GM18951 (cell line): ENCODE measurements around the gene SCYL2.
"Not testable (repeated sequence)": the region's sequence is repeated elsewhere in the genome, so short reads cannot be mapped to it uniquely, and the experiment has no call there.

ENCODE experiments used
- POLR2A ChIP-seq: IDR thresholded peaks from 4 replicates; pipeline ENCODE4 v1.6.1; 2011; ENCODE audit warnings: mild to moderate bottlenecking; ENCODE audit not compliant: insufficient read length, insufficient read depth; ENCODE audit errors: extremely low read depth
- in situ Hi-C: fragments of 300-500 bp; cut with MboI; formaldehyde crosslinking; loops from one replicate; pipeline ENCODE4 v1.12.0; 2022; ENCODE audit warnings: low sequenced_read_pairs, mixed read lengths, inconsistent platforms; ENCODE audit not compliant: unreplicated experiment

The SCYL2 gene

GRCh38 chr12:100311317-100311716 lies 44.3 kb downstream of the SCYL2 start:
- TF ChIP-seq POLR2A = no peak
- in situ Hi-C loops = no loop called here

- TF ChIP-seq POLR2A = no peak
- in situ Hi-C loops = no loop called here
Observed at GRCh38 chr12:100317371-100317770, 50.4 kb downstream of the SCYL2 start.

- in situ Hi-C loops = no loop called here
- TF ChIP-seq POLR2A = no peak
Observed at GRCh38 chr12:100324498-100324897, 57.5 kb downstream of the SCYL2 start.

GRCh38 chr12:100326208-100326607 lies 59.2 kb downstream of the SCYL2 start:
- TF ChIP-seq POLR2A = no peak
- in situ Hi-C loops = no loop called here

- in situ Hi-C loops = no loop called here
- no peak for TF ChIP-seq POLR2A
Observed at GRCh38 chr12:100329800-100330199, 62.8 kb downstream of the SCYL2 start.

GRCh38 chr12:100331871-100332270 lies 64.9 kb downstream of the SCYL2 start:
- in situ Hi-C loops = no loop called here

GRCh38 chr12:100332852-100333251 lies 65.9 kb downstream of the SCYL2 start:
- in situ Hi-C loops = no loop called here
- TF ChIP-seq POLR2A = no peak

More at GRCh38 chr12:100331871-100332270, 64.9 kb downstream of the SCYL2 start:
- TF ChIP-seq POLR2A = no peak

GRCh38 chr12:100337299-100337698 lies 70.3 kb downstream of the SCYL2 start:
- in situ Hi-C loops = no loop called here
- TF ChIP-seq POLR2A = no peak

- in situ Hi-C loops = no loop called here
- TF ChIP-seq POLR2A = no peak
Observed at GRCh38 chr12:100337727-100338126, 70.8 kb downstream of the SCYL2 start.

GRCh38 chr12:100339071-100339470 lies 72.1 kb downstream of the SCYL2 start:
- in situ Hi-C loops = no loop called here
- TF ChIP-seq POLR2A = no peak

- in situ Hi-C loops = not testable (repeated sequence)
Observed at GRCh38 chr12:100342897-100343296, 75.9 kb downstream of the SCYL2 start.

- in situ Hi-C loops = not testable (repeated sequence)
Observed at GRCh38 chr12:100344351-100344750, 77.4 kb downstream of the SCYL2 start.

GRCh38 chr12:100345020-100345767 lies 78.2 kb downstream of the SCYL2 start:
- in situ Hi-C loops = no loop called here
- TF ChIP-seq POLR2A = no peak

- no peak for TF ChIP-seq POLR2A
- in situ Hi-C loops = no loop called here
Observed at GRCh38 chr12:100346660-100347059, 79.7 kb downstream of the SCYL2 start.

GRCh38 chr12:100348657-100349454 lies 81.9 kb downstream of the SCYL2 start:
- in situ Hi-C loops = no loop called here
- TF ChIP-seq POLR2A = no peak
